Measurements from ENCODE around the gene THADA.

DNA sequence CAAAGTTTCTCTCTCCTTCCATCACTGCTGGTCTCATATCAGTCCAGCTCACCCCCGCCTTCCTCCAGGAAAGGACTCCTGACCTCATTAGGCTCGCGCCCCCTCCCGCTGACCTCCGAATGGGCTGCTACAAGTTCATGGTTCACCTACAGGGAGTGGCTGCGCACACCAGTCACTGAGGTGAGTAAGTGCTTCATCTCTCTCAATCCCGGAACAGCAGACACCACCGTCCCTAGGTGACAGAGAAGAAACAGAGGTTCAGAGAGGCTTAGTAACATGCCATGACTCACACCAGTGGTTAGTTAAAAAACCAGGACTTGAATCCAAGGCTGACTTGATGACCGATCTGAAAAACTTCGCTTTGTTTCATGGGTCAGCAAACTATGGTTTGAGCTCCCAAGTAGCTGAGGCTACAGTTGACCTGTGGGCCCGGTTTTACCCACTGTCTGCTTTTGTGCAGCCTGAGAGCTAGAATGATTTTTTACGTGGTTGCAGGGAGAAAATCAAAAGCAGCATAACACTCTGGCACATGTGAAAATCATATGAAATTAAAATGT lies 411.4 kb downstream of the THADA start:
- TF ChIP-seq POLR2AphosphoS5 (IDR thresholded peaks at IDR 0.05; ENCODE audit: low read depth): no peak
- TF ChIP-seq, protein P1, sequence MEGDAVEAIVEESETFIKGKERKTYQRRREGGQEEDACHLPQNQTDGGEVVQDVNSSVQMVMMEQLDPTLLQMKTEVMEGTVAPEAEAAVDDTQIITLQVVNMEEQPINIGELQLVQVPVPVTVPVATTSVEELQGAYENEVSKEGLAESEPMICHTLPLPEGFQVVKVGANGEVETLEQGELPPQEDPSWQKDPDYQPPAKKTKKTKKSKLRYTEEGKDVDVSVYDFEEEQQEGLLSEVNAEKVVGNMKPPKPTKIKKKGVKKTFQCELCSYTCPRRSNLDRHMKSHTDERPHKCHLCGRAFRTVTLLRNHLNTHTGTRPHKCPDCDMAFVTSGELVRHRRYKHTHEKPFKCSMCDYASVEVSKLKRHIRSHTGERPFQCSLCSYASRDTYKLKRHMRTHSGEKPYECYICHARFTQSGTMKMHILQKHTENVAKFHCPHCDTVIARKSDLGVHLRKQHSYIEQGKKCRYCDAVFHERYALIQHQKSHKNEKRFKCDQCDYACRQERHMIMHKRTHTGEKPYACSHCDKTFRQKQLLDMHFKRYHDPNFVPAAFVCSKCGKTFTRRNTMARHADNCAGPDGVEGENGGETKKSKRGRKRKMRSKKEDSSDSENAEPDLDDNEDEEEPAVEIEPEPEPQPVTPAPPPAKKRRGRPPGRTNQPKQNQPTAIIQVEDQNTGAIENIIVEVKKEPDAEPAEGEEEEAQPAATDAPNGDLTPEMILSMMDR (IDR thresholded peaks at IDR 0.05; ENCODE audit: insufficient read depth, low read length): no peak

All from HL-60 (cell line).